Measurements from ENCODE around the gene PCDH9.

GRCh38 chr13:66407128-66407527 is 823.0 kb downstream of the PCDH9 start:
- TF ChIP-seq EZH2 (IDR thresholded peaks at IDR 0.05; ENCODE audit: borderline replicate concordance, low read length) (no peak), CTCF (IDR thresholded peaks at IDR 0.05; ENCODE audit: low read length) (no peak)

Measured in OCI-LY1 (cell line).